DND-41 (cell line): ENCODE data around the gene SLC24A2.
"Not testable (repeated sequence)": the region's sequence is repeated elsewhere in the genome, so short reads cannot be mapped to it uniquely, and the experiment has no call there.

ENCODE experiments used
- ATAC-seq: fragments of 200-7000 bp; cut with Tn5 transposase; 3 replicates; pipeline ENCODE4 v1.9.1; 2021; ENCODE audit warnings: low read depth; ENCODE audit not compliant: insufficient read depth
- DNase-seq: peaks from one replicate; pipeline ENCODE4 v3.0.0-alpha.2; 2020
- H2AFZ ChIP-seq: 2 replicates; pipeline ENCODE4 v1.6.0; 2012; ENCODE audit warnings: low read depth, low read length
- H3K27ac ChIP-seq: 2 replicates; pipeline ENCODE4 v1.5.1; 2012; ENCODE audit warnings: low read length, inconsistent platforms
- H3K27me3 ChIP-seq: fragments of 200-600 bp; sonication (generic); 2 replicates; pipeline ENCODE4 v1.6.0; 2012; ENCODE audit warnings: low read length, mild to moderate bottlenecking, inconsistent platforms; ENCODE audit not compliant: insufficient read depth, poor library complexity
- H3K36me3 ChIP-seq: 2 replicates; pipeline ENCODE4 v1.5.1; 2012; ENCODE audit warnings: low read length, inconsistent platforms; ENCODE audit not compliant: insufficient read depth
- H3K4me1 ChIP-seq: 2 replicates; pipeline ENCODE4 v1.5.1; 2012; ENCODE audit warnings: mild to moderate bottlenecking, low read length; ENCODE audit not compliant: insufficient read depth
- H3K4me2 ChIP-seq: 2 replicates; pipeline ENCODE4 v1.6.0; 2012; ENCODE audit warnings: mild to moderate bottlenecking, moderate library complexity, low read length, inconsistent platforms; ENCODE audit not compliant: insufficient read depth
- H3K4me3 ChIP-seq, 2 experiments: fragments of 200-600 bp in 1 of 2; shearing (Covaris generic) in 1 of 2; 2 replicates each; pipeline ENCODE4 v1.5.1; 2012 to 2016; ENCODE audit warnings: inconsistent platforms in 2 of 2, low read length in 2 of 2, mild to moderate bottlenecking in 2 of 2, low read depth in 1 of 2, moderate library complexity in 1 of 2
- H3K79me2 ChIP-seq: 2 replicates; pipeline ENCODE4 v1.6.0; 2012; ENCODE audit warnings: low read length, inconsistent platforms; ENCODE audit not compliant: insufficient read depth
- H3K9ac ChIP-seq: 2 replicates; pipeline ENCODE4 v1.6.0; 2012; ENCODE audit warnings: low read depth, mild to moderate bottlenecking, inconsistent platforms, low read length, moderate library complexity
- H3K9me3 ChIP-seq: 2 replicates; pipeline ENCODE4 v1.5.1; 2012; ENCODE audit warnings: low read length, moderate library complexity, mild to moderate bottlenecking, inconsistent platforms; ENCODE audit not compliant: insufficient read depth, severe bottlenecking
- H4K20me1 ChIP-seq: 2 replicates; pipeline ENCODE4 v1.6.0; 2012; ENCODE audit warnings: low read length; ENCODE audit not compliant: insufficient read depth
- CTCF ChIP-seq: IDR thresholded peaks from 2 replicates; pipeline ENCODE4 v1.5.1; 2012; ENCODE audit warnings: borderline replicate concordance, low read length, moderate library complexity, mild to moderate bottlenecking; ENCODE audit not compliant: poor library complexity, severe bottlenecking; ENCODE audit errors: extremely low read depth
- EZH2 ChIP-seq: IDR thresholded peaks from 3 replicates; pipeline ENCODE4 v1.6.1; 2012; ENCODE audit warnings: borderline replicate concordance, low read depth, mild to moderate bottlenecking, moderate library complexity, low read length, inconsistent platforms; ENCODE audit not compliant: severe bottlenecking

SLC24A2 gene

GRCh38 chr9:19788614-19789271, at the start of gene SLC24A2:
Gene SLC24A2 (minus strand): TSS chr9:19789037.
- Histone ChIP-seq H3K27ac (no peak within 1 kb of the TSS), H3K27me3 (no peaks in the 10 kb centered on the region), H3K36me3 (no peaks in the 10 kb centered on the region), H4K20me1 (no peaks in the 10 kb centered on the region), H3K9me3 (no peaks in the 10 kb centered on the region), H3K4me3 (no peak within 1 kb of the TSS), H2AFZ (no peak within 1 kb of the TSS), H3K4me1 (no peaks in the 10 kb centered on the region), H3K9ac (no peak within 1 kb of the TSS), H3K4me2 (no peak within 1 kb of the TSS), H3K79me2 (no peaks in the 10 kb centered on the region)
- ATAC-seq (no peak), DNase-seq (no peak)
- TF ChIP-seq EZH2, result no peak
- TF ChIP-seq CTCF, result no peak

- H3K4me2 ChIP-seq, H3K9me3 ChIP-seq, H3K27me3 ChIP-seq, H3K27ac ChIP-seq, H3K4me1 ChIP-seq, H3K4me3 ChIP-seq, H4K20me1 ChIP-seq, H3K36me3 ChIP-seq, H2AFZ ChIP-seq, H3K9ac ChIP-seq, DNase-seq, ATAC-seq, H3K79me2 ChIP-seq: not testable (repeated sequence)
Observed at GRCh38 chr9:19833331-19833730, 44.5 kb upstream of the SLC24A2 start.

GRCh38 chr9:19830796-19831195, 42.0 kb upstream of the SLC24A2 start:
- DNase-seq (no peak), ATAC-seq (no peak)
- H3K79me2 ChIP-seq, result no peaks in the 10 kb centered on the region

GRCh38 chr9:19828576-19829109, 39.8 kb upstream of the SLC24A2 start:
- DNase-seq, result no peak

More at GRCh38 chr9:19830796-19831195, 42.0 kb upstream of the SLC24A2 start:
- H3K9me3 ChIP-seq, result no peaks in the 10 kb centered on the region
- no peaks in the 10 kb centered on the region for H3K27me3 ChIP-seq
- H3K27ac ChIP-seq, result no peak overlapping the region
- TF ChIP-seq CTCF (no peak), EZH2 (no peak)
- H3K4me1 ChIP-seq, result no peaks in the 10 kb centered on the region
- no peak overlapping the region for H2AFZ ChIP-seq
- H3K36me3 ChIP-seq, result no peaks in the 10 kb centered on the region
- no peak overlapping the region for H3K4me3 ChIP-seq
- no peak overlapping the region for H3K9ac ChIP-seq
- no peaks in the 10 kb centered on the region for H4K20me1 ChIP-seq
- no peak overlapping the region for H3K4me2 ChIP-seq

More at GRCh38 chr9:19828576-19829109, 39.8 kb upstream of the SLC24A2 start:
- Histone ChIP-seq H3K27me3 (no peaks in the 10 kb centered on the region), H3K79me2 (no peaks in the 10 kb centered on the region), H3K27ac (no peak overlapping the region), H3K4me3 (no peak overlapping the region), H3K4me1 (no peaks in the 10 kb centered on the region), H3K9ac (no peak overlapping the region), H3K4me2 (no peak overlapping the region), H4K20me1 (no peaks in the 10 kb centered on the region), H3K36me3 (no peaks in the 10 kb centered on the region), H2AFZ (no peak overlapping the region), H3K9me3 (no peaks in the 10 kb centered on the region)
- ATAC-seq, result no peak
- no peak for TF ChIP-seq EZH2
- no peak for TF ChIP-seq CTCF
